Neural crest cell (in vitro differentiated cells): ENCODE measurements around the gene MRTO4. TPM values are rescaled to one million over a fixed set of nuclear protein-coding genes. Genes with fewer than 3 reads are reported as not detected.
A peak's percentile ranks its signal among the peaks of the same experiment; 100 is the strongest.
"Not testable (repeated sequence)": the region's sequence is repeated elsewhere in the genome, so short reads cannot be mapped to it uniquely, and the experiment has no call there.

Experiments
- DNase-seq: peaks from one replicate; pipeline ENCODE4 v3.0.0; 2021; ENCODE audit warnings: low read depth, mixed read lengths, low spot score
- H3K27ac Mint-ChIP-seq: one replicate; pipeline ENCODE4 v1.8.0; 2021; ENCODE audit warnings: mild to moderate bottlenecking, mixed read lengths; ENCODE audit not compliant: unreplicated experiment
- H3K27me3 Mint-ChIP-seq: 2 replicates; pipeline ENCODE4 v1.8.0; 2021; ENCODE audit warnings: low read depth, mild to moderate bottlenecking, mixed read lengths
- H3K36me3 Mint-ChIP-seq: 2 replicates; pipeline ENCODE4 v1.8.0; 2021; ENCODE audit warnings: low read depth, mild to moderate bottlenecking, mixed read lengths
- H3K4me1 Mint-ChIP-seq: 2 replicates; pipeline ENCODE4 v1.8.0; 2021; ENCODE audit warnings: mixed read lengths
- H3K4me3 Mint-ChIP-seq: one replicate; pipeline ENCODE4 v1.8.0; 2021; ENCODE audit warnings: mild to moderate bottlenecking, mixed read lengths
- H3K9me3 Mint-ChIP-seq: 2 replicates; pipeline ENCODE4 v1.8.0; 2021; ENCODE audit warnings: mixed read lengths
- CTCF ChIP-seq: fragments of 200-600 bp; sonication (generic); conservative IDR thresholded peaks from 2 replicates; pipeline ENCODE4 v1.5.0; 2021; ENCODE audit warnings: antibody characterized with exemption, mild to moderate bottlenecking
- total RNA-seq: library from RNA; stranded (reverse); gene quantifications from 2 replicates; pipeline ENCODE4 v1.2.1, GENCODE V29; 2021

Gene MRTO4
- total RNA-seq, 1 donor from 2014 or later: 58.3 TPM

GRCh38 chr1:19273106-19273843 lies 21.7 kb downstream of the MRTO4 start:
- H3K27ac Mint-ChIP-seq: peak overlapping the region; percentile 1
- H3K27me3 Mint-ChIP-seq: no peaks in the 10 kb centered on the region
- DNase-seq: no peak
- peaks cover 12% of the 10 kb centered on the region for H3K36me3 Mint-ChIP-seq
- no peak for TF ChIP-seq CTCF
- no peak overlapping the region for H3K4me3 Mint-ChIP-seq
- no peaks in the 10 kb centered on the region for H3K4me1 Mint-ChIP-seq
- no peaks in the 10 kb centered on the region for H3K9me3 Mint-ChIP-seq

GRCh38 chr1:19273844-19274531 lies 22.4 kb downstream of the MRTO4 start:
- not testable (repeated sequence) for H3K4me3 Mint-ChIP-seq, H3K4me1 Mint-ChIP-seq, H3K27me3 Mint-ChIP-seq, DNase-seq, H3K27ac Mint-ChIP-seq, H3K9me3 Mint-ChIP-seq
- H3K36me3 Mint-ChIP-seq: peaks cover 16% of the 10 kb centered on the region

- H3K36me3 Mint-ChIP-seq: peaks cover 17% of the 10 kb centered on the region
- no peak for TF ChIP-seq CTCF
- H3K9me3 Mint-ChIP-seq: no peaks in the 10 kb centered on the region
- no peaks in the 10 kb centered on the region for H3K4me1 Mint-ChIP-seq
- no peaks in the 10 kb centered on the region for H3K27me3 Mint-ChIP-seq
- no peak overlapping the region for H3K27ac Mint-ChIP-seq
- DNase-seq: no peak
- H3K4me3 Mint-ChIP-seq: no peak overlapping the region
Observed at GRCh38 chr1:19274636-19275035, 23.0 kb downstream of the MRTO4 start.

GRCh38 chr1:19283891-19284290 lies 32.3 kb downstream of the MRTO4 start:
- Mint-ChIP-seq H3K4me1 (peaks cover under 1% of the 10 kb centered on the region), H3K36me3 (peaks cover 5% of the 10 kb centered on the region), H3K9me3 (no peaks in the 10 kb centered on the region), H3K4me3 (no peak overlapping the region), H3K27me3 (peaks cover 9% of the 10 kb centered on the region), H3K27ac (no peak overlapping the region)
- no peak for TF ChIP-seq CTCF
- no peak for DNase-seq

- Mint-ChIP-seq H3K9me3 (no peaks in the 10 kb centered on the region), H3K27ac (no peak overlapping the region), H3K4me1 (peaks cover 4% of the 10 kb centered on the region), H3K27me3 (peaks cover 19% of the 10 kb centered on the region), H3K4me3 (no peak overlapping the region), H3K36me3 (peaks cover 12% of the 10 kb centered on the region)
- DNase-seq: no peak
- no peak for TF ChIP-seq CTCF
Observed at GRCh38 chr1:19284881-19285280, 33.3 kb downstream of the MRTO4 start.

GRCh38 chr1:19285366-19285765 lies 33.8 kb downstream of the MRTO4 start:
- peaks cover 15% of the 10 kb centered on the region for H3K36me3 Mint-ChIP-seq
- not testable (repeated sequence) for H3K4me3 Mint-ChIP-seq, DNase-seq, H3K9me3 Mint-ChIP-seq, H3K27ac Mint-ChIP-seq, H3K4me1 Mint-ChIP-seq
- H3K27me3 Mint-ChIP-seq: peaks cover 20% of the 10 kb centered on the region

- H3K9me3 Mint-ChIP-seq, H3K4me3 Mint-ChIP-seq, DNase-seq, H3K4me1 Mint-ChIP-seq, H3K27ac Mint-ChIP-seq: not testable (repeated sequence)
- peaks cover 20% of the 10 kb centered on the region for H3K27me3 Mint-ChIP-seq
- H3K36me3 Mint-ChIP-seq: peaks cover 15% of the 10 kb centered on the region
Observed at GRCh38 chr1:19285807-19286206, 34.2 kb downstream of the MRTO4 start.
